ENCODE measurements around the gene SYT9.

The SYT9 gene

DNA sequence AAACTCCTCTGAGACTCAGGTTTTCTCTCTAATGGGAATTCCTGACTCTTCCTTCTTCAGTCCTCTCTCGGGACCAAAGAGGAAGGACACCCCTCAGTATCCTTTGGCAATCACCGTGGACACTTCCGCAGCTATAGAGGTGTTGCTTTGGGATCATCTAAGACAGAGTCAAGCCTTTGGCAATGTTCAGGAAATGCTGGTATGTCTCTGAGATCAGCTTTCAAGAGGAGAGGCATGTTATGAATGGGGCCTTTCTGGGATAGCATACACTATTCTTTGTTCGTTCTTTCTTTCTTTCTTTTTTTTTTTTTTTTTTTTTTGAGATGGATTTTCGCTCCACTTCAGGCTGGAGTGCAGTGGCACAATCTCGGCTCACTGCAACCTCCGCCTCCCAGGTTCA is 219.4 kb downstream of the SYT9 start:
- DNase-seq (ENCODE audit: low read depth): no peak

DNA sequence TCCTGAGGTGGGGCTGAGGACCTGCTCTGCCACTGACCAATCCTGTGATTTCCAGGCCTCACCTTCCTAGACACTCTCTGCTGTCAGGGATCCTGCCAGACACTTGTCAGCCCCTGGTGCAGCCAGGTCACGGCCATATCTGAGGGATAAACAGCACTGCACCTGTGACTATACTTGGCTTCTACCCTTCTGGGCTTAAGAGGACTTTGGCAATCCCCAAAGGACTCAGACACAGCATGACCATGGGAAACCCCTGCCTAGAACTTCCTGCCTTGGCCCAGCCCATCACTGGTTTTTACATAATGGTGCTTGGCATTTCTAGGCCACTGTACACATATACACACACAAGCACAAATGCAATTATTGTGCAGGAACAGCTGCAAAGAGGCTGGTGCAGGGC is 222.0 kb downstream of the SYT9 start:
- DNase-seq (ENCODE audit: low read depth): no peak

DNA sequence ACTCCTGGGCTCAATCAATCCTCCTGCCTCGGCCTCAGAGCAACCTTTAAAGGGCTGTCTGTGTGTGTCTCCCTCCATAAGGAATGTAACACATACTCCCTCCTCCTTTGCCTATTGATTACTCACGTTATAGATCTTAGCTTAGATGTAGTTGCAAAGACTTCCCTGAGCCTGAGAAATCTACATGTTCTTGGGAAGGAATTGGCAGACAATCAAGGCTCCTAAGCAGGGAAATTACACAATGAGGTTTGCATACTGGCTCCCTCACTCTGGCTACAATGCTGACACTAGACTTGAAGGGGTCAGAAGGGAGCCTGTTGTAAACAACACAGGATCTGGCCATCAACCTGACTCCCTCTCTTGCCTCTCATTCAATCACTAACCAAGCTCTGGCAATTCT is 228.4 kb downstream of the SYT9 start:
- DNase-seq (ENCODE audit: low read depth): no peak

DNA sequence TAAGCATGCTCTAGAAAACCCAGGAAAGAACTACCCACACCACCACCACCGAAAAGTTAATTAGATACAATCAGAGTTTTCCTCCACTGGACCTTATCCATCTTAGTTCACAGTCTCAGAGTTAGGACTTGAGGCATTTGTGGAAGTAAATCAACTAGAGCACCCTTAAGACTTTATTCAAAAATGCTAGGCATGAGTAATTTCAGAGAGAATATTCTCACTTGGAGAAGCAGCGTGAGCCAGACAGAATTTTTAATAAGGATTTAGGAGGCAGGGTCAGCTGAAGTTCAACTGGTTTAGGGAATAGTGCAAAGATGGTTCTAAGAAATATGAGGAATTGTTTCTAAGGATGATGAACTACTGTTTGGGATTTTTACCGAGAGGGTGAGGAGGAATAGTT is 232.4 kb downstream of the SYT9 start:
- DNase-seq (ENCODE audit: low read depth): no peak

DNA sequence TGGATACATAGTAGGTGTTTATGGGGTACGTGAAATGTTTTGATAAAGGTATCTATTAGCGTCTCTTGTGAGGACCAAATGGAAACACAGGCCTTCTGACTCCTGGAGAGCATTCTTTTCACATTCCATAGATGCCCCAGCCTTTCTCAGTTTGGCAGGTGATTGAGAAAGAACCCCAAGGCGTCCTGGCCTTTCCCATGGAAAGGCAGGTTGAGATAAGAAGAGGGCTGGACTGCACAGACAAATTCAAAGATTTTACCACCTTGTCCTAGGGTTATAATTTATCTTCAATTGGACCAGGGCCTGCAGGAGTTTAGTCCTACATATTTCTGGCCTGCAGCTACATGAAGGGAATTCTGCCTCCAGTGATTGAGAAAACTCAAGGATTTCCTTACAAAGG is 232.9 kb downstream of the SYT9 start:
- no peak for DNase-seq (ENCODE audit: low read depth)

DNA sequence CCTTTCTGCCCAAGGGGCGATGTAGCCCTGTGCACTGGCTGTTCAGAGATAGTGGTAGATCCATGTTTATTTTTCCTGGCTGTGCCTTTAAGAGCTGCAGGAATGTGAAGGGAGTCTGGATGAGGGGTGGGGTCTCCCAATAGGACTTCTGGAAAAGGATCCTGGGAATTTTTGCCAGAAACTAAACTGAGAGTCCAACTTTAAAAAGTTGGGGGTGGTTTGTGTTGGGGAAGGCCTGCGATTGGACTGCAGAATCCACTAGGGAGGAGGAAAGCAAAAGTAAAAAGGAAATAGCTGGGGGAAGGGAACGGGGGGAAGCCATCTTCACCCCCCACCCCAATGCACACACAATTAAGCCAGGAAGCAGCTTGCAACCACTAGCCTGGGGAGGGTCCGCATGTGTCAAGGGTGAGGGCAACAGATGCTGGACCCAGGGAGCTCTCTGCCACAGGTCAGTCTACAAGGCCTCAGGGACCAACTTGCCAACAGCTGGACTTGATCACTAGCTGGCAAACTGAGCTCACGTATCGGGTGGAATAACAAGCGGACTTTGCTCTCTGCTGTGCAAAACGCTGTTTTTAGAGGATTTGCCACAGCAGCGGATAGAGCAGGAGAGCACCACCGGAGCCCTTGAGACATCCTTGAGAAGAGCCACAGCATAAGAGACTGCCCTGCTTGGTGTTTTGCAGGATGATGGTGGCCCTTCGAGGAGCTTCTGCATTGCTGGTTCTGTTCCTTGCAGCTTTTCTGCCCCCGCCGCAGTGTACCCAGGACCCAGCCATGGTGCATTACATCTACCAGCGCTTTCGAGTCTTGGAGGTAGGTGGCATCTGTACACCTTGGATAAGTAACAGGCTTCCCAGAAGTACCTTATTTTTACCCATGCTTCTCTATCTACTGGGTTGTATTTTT is 233.7 kb downstream of the SYT9 start, which contains the start of gene OLFML1:
Gene OLFML1, plus strand, starts transcription at position 321 of the 912 bp plus-strand sequence. Its CDS starts 370 bp downstream, at position 691.
- DNase-seq (ENCODE audit: low read depth): no peak

DNA sequence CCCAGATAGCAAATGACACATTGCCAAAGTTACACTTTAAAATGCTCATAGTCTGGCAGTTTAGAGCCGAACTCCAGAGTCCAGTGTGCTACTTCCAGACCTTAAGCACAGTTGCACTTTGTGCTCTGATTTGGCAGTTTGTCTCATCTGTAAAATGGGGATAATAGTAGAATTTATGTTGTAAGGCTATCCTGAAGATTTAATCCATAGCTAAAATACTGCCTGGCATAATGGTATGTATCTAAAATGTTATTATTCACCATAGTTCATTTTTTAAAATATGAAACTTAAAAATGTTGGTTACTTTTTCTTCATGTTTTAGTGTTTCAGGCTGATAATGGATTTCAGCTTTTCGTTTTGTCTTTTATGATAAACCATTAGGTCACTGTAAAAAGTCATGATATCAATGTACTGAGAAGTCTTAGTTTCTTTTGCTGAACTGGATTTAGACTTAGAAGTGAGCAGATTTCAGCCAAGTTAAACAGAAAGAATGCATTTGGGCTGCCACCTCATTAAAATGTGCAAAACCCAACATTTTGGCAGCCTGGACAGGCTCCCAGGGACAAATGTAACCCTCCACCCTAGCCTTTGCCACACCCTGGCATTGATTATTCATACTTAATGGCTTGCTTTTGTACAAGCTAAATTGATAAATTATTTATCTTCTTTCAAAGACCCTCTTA is 234.5 kb downstream of the SYT9 start:
- DNase-seq (ENCODE audit: low read depth): no peak

DNA sequence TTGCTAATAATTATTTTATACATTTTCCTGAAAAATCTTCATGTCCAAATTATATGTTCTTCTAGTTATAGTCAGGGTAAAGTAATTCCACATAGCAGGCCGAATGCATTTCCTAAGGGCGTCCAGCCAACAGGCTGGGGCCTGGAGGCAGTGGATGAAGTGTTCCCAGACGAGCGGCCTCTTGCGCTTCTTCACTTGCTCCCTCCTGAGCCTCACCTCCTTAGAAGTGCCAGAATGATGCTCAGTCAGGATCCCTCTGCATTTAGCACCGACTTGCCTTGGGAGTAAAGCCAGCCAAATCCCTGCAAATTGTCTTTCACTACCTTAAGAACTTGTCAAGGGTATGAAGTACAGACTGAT is 235.1 kb downstream of the SYT9 start:
- DNase-seq (ENCODE audit: low read depth): no peak

DNA sequence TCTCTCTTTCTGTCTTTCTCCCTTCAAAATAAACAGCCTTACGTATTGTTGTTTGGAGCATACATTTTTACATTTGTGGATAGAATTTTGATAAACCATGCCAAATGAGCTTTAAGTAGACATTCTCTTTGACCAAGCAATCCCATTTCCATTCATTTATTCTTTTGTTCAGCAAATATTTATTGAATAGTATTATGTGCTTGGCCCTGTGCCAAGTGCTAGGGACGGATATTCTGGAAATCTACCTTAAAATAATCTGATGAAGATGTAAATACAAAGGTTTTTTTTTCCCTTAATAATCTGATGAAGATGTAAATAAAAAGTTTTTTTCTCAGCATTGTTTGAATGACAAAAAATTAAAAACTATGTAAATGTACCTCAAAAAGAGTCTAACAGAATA is 235.7 kb downstream of the SYT9 start:
- no peak for DNase-seq (ENCODE audit: low read depth)

DNA sequence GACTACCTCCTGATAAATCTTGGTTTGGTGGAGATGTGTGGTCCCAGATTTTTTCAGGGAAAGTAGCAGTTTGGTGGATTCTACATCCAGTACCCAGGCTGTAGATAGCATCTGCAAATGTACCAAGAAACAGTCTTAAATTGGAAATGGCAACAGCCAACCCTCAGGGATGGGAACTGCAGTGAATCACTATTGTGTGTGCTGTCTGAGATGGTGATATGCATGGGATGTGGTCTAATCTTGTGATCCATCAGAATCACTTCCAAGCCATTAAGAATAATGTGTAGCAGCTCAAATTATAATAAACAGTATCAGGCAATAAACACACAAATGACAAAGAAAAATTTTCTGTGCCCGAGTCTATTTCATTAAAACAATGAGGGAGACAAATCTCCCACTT is 237.0 kb downstream of the SYT9 start:
- no peak for DNase-seq (ENCODE audit: low read depth)

DNA sequence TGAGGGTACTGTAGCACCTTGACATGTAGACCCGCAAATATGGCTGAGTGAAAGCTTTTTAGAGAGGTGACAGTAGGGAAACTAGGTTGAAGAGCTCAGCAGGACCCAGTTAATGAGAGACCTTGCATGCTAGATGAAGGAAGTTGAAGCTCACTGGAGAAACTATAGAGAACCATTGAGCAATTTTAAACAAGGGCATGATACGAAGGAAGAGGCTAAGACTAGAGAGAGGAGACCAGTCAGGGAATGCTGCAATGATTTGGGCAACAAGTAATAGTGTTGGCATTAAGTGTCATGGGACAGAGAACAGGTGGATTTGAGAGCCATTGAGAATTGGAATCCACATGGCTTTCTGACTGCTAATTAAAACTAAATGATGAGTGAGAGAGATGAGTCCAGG is 237.7 kb downstream of the SYT9 start:
- no peak for DNase-seq (ENCODE audit: low read depth)

DNA sequence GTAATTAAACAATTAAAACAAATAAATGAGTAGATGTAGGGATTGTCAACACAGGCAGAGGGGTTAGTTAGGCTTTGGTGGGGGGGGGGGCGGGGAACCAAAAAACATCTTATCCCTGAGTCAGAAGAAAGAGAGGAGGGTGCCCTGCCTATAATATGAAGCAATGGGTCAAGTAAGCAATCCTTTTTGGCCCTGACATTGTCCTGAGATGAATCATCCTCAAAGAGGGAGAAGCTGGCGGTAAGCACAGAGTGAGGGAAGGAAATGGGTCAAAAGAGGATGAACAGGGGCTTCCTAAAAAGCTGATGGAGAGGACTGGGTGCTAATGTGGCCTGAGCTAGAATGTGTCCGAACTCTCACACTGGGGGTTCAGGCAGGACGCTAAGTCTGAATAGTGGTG is 238.3 kb downstream of the SYT9 start:
- no peak for DNase-seq (ENCODE audit: low read depth)

DNA sequence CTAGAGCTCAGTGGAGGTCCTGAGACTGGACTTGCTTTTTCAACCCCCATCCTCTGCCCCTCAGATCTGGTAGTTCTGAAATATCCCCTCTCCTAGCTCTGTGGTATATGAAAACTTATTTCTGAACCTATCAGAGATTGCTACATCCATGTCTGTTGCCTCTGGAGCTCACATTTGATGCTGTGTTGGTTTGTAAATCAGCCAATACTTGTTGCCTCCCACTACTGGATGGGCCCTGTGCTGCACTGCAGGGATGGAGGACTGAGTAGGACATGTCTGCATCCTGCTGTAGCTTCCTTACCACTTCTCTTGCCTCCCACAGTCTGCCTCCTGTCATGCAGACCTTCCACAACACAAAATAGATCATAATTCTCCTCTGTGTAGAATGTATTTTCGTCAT is 238.8 kb downstream of the SYT9 start:
- DNase-seq (ENCODE audit: low read depth): no peak

DNA sequence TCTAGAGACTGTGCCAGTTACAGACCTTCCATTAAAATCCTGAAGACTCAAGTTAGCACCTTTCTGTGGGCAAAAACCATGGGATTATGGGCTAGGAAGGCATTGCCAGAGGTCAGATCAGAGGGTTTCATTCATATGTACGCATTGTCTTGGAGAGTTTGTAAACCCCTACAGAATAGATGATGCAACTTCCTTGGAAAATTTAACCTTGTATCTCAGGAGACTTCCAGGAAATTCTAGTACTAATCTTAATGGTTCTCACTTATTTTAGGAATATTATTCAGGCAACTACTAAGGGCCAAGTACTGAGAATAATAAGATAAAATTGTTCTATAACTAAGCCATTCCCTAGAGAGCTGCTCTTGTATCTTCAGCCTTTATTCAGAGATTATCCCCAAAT is 240.5 kb downstream of the SYT9 start:
- no peak for DNase-seq (ENCODE audit: low read depth)

DNA sequence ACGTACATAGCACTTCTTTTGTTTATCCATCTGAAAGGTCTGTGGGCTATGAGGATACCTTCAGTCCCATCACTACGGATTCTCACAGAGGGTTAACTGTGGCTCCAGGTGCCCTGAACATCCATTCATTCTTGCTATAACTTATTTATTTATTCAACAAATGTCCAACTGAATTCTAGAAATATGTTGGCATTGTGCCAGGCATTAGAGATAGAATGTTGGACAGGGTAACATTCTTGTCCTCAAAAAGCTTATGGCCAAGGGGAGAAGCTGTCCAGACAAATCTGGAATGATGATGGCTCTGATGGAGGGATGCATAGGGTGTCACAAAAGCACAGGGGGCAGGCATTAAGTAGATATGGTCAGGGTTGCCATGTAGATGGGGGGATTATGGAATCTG is 242.0 kb downstream of the SYT9 start:
- DNase-seq (ENCODE audit: low read depth): no peak

DNA sequence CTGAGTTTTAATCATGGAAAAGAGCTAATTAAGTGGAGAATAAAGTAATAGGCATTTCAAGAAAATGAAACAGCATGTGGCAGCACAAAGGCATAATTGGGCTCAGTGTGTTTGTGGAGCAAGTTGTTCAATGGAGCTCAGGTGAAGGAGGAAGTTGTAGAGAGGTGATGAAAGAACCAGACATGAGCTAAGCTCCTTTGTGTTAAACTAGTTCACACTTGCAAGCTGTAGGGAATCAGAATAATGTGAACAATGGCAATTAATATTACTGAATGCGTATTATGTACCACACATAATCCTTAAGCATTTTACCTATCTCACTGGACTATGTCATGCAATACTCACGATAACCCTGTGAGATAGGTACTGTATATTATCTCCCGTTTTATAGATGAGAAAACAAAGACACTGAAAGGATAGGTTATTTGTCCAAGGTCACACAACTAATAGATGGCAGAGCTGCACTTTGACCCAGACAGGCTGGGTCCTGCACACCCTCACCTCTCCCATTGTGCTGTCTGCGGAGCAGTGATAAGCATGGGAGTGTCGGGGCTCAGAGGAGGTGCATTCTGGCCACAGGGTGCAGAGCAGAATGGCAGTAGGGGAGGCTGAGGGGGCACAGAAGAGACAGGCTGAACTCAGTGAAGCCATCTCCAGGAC is 242.5 kb downstream of the SYT9 start:
- no peak for DNase-seq (ENCODE audit: low read depth)

DNA sequence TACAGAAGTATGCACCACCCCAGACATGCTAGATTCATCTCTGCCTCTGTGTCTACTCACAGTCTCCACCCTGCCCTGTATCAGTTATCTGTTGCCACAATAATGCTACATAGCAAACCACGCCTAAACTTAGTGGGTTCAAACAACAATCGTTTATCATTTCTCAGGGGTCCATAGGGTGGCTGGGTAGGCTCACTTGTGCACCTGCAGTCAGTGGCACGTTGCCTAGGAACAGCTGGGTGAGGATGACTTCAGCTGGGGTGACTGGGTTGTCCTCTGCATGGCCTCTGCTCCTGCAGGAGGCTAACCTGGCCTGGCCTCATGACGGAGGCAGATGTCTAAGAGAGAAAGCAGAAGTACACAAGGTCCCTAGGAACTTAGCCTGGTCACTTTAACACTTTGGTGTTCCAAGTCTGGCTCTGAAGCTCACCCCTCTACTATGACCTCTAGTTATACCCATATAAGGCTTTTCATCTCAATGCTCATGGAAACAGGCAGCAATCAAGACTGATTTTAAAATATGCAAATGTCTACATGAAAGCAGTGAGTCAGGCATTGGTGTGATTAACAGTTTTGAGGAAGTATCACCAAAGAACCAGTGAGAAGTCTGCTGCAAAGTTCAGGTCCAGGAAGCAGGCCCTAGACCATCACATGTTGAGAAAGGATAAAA is 244.3 kb downstream of the SYT9 start:
- no peak for DNase-seq (ENCODE audit: low read depth)

DNA sequence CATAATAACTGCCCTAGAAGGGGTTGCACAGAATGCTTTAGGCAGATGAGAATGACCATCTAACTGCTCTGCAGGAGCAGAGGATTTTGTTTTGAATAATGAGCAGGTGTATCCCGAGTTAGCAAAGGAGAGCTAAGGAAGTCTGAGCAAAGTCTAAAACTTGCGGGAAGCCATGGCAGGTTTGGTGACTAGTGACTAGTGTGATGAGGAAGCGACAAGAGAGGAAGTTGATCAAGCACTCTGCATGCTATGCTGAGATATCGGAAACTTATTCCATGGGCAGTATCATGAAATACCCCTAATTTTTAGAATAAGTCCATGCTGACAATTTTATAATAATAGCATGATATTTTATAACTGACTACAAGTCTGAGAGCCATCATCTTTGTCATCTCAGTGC is 246.5 kb downstream of the SYT9 start:
- DNase-seq (ENCODE audit: low read depth): no peak

DNA sequence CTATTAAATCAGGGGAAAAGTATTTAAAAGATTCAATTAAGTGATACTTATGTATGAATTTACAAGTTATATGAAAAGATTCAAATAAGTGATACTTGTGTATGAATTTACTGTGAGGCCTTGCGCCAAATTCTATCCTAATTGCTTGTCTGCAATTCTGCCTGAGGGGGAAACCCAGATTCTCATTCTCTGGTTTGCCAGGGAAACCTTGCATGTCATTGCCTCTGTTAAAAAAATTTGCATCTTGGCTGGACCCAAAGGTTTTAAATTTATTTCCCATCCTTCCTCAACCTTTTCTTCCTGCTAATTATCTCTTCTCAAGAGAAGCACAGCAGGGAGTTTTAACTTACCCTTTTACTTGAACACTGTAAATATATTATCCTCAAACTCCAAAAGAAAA is 247.4 kb downstream of the SYT9 start:
- DNase-seq (ENCODE audit: low read depth): no peak

DNA sequence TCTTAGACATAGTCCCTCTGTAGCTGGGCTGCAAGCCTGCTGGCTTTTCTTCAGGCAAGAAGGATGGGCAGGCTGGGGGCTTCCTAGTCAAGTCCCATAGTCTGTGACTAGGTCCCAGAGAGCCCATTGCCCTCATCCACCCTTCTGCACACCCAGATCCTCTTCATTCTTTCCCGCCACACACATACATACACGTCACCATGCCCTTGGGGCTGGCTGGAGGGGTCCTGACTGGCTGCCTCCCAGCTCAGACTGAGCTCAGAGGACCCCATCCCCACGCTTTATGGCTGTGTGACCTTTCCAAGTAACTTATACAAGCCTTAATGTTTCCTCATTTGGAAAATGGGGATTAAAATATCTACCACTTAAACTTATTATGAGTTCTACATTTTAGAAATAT is 248.5 kb downstream of the SYT9 start:
- no peak for DNase-seq (ENCODE audit: low read depth)

DNA sequence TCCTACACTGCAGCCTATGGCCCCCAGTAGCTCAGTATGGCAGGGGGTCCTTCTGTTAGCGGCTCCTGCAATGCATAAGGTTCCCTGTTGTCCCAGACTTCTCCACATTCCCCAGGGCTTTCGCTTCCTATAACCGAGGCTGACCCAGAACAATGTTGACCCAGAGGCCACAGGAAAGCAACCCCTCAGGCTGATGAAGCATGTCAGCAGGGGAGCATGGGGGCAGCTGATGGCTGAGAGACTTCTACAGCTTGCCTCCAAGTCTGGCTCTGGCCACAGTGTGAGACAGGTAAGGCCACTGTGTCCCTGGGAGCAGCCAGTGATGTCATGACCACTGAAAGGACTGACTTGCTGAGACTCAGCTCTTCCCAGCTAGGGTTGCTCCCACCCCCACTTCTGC is 249.5 kb downstream of the SYT9 start:
- no peak for DNase-seq (ENCODE audit: low read depth)

DNA sequence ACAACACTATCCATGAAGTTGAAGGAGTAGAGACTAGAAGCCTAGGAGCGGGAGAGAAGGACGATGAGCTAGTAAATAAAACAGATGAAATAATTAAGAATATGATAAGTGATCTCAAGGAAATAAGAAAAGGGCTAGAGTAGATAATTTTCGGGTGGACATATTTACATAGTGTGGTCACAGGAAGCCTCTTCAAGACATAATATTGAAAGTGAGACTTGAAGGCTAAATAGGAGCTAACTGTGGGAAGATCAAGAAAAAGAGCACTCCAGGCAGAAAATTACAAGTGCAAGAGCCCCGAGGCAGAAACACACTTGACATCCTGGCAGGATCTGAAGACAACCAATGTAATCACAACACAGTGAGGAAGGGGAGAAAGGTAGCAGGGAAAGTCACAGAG is 250.2 kb downstream of the SYT9 start:
- no peak for DNase-seq (ENCODE audit: low read depth)

DNA sequence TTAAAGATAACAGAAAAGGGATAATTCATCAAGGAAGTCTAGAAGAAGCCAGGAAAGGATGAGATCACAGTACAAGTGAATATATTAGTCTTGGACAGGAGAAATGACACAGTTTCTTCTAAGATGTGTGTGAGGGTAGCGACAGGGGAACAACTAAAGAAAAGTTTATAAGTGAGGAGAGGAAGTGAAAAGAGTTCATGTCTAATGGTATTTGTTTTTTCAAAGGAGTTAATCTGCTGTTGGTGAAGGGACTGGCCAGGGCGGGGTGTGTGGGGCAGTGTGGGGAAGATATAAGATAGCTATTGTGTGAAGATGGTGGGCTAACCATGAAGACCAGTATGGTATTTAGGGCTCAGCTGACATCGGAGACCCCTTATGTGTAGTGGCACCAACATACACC is 254.5 kb downstream of the SYT9 start:
- DNase-seq (ENCODE audit: low read depth): no peak
